Suppressor macrophage treated with lipopolysaccharide for 1 hour (primary cell): ENCODE measurements around the gene QRICH1.
A peak's percentile ranks its signal among the peaks of the same experiment; 100 is the strongest.

Source experiments
- DNase-seq, 3 donors: peaks; one replicate each; pipeline ENCODE4 v3.0.0-alpha.2; 2020 to 2022

Gene QRICH1

GRCh38 chr3:48993834-48994233 is 100.0 kb downstream of the QRICH1 start:
- DNase-seq, result peak in 2 of 3 donors; percentile 22 to 40

- DNase-seq, result no peak
These were observed 101.9 kb downstream of the QRICH1 start for GRCh38 chr3:48991851-48992545.

GRCh38 chr3:48990636-48991469 is 103.0 kb downstream of the QRICH1 start:
- DNase-seq, result peak in 2 of 3 donors; percentile 35 to 45

GRCh38 chr3:48989796-48990635 is 103.9 kb downstream of the QRICH1 start, which contains the start of gene P4HTM:
Gene P4HTM, plus strand, starts transcription at chr3:48990241. Its CDS starts 16 bp downstream, at chr3:48990257.
- peak; percentile 87 to 91 (median 90) for DNase-seq

GRCh38 chr3:48989126-48989795 is 104.6 kb downstream of the QRICH1 start:
- no peak for DNase-seq

- no peak for DNase-seq
These were observed 108.0 kb downstream of the QRICH1 start for GRCh38 chr3:48985831-48986376.

- peak; percentile 68 to 78 (median 76) for DNase-seq
These were observed 109.2 kb downstream of the QRICH1 start for GRCh38 chr3:48984663-48985062.

- no peak for DNase-seq
These were observed 110.8 kb downstream of the QRICH1 start for GRCh38 chr3:48983096-48983495.

GRCh38 chr3:48982686-48983085 is 111.2 kb downstream of the QRICH1 start:
- no peak for DNase-seq

- no peak for DNase-seq
These were observed 111.9 kb downstream of the QRICH1 start for GRCh38 chr3:48982016-48982415.

- DNase-seq, result no peak
These were observed 113.6 kb downstream of the QRICH1 start for GRCh38 chr3:48980295-48980694.
